Mesenchymal stem cell (in vitro differentiated cells and primary cell): ENCODE results near the gene ZBTB46.
A peak's percentile ranks its signal among the peaks of the same experiment; 100 is the strongest.

ENCODE experiments used
- DNase-seq: peaks from one replicate; pipeline ENCODE4 v3.0.0-alpha.2; 2013
- H2AFZ ChIP-seq: one replicate; pipeline ENCODE4 v1.6.1; 2013; ENCODE audit warnings: low read depth, mild to moderate bottlenecking, control low read depth, inconsistent platforms, low read length, moderate library complexity
- H2AK5ac ChIP-seq: 2 replicates; pipeline ENCODE4 v1.6.1; 2013; ENCODE audit warnings: low read length, moderate library complexity, mild to moderate bottlenecking, inconsistent platforms; ENCODE audit not compliant: severe bottlenecking
- H2BK120ac ChIP-seq: one replicate; pipeline ENCODE4 v1.6.1; 2013; ENCODE audit warnings: low read depth, mild to moderate bottlenecking, inconsistent platforms, low read length, moderate library complexity
- H2BK12ac ChIP-seq, 2 experiments: one replicate each; pipeline ENCODE4 v1.6.1; 2013; ENCODE audit warnings: inconsistent platforms in 2 of 2, low read length in 2 of 2, mild to moderate bottlenecking in 2 of 2, moderate library complexity in 2 of 2, control low read depth in 1 of 2
- H2BK15ac ChIP-seq: one replicate; pipeline ENCODE4 v1.6.1; 2013; ENCODE audit warnings: mild to moderate bottlenecking, low read depth, inconsistent platforms; ENCODE audit not compliant: poor library complexity, severe bottlenecking
- H2BK5ac ChIP-seq: 2 replicates; pipeline ENCODE4 v1.6.1; 2013; ENCODE audit warnings: low read depth, mild to moderate bottlenecking, low read length, control low read depth, inconsistent platforms; ENCODE audit not compliant: poor library complexity, severe bottlenecking
- H3K14ac ChIP-seq, 2 experiments: one replicate each; pipeline ENCODE4 v1.6.1; 2013; ENCODE audit warnings: inconsistent platforms in 2 of 2, low read length in 2 of 2, control low read depth in 1 of 2, mild to moderate bottlenecking in 1 of 2, moderate library complexity in 1 of 2
- H3K18ac ChIP-seq, 2 experiments: one replicate each; pipeline ENCODE4 v1.6.1; 2013; ENCODE audit warnings: inconsistent platforms in 2 of 2, low read length in 2 of 2, control low read depth in 1 of 2, low read depth in 1 of 2, mild to moderate bottlenecking in 1 of 2
- H3K23ac ChIP-seq, 2 experiments: one replicate each; pipeline ENCODE4 v1.6.1; 2013; ENCODE audit warnings: inconsistent platforms in 2 of 2, low read length in 2 of 2, mild to moderate bottlenecking in 2 of 2, moderate library complexity in 2 of 2, control low read depth in 1 of 2
- H3K27ac ChIP-seq: 2 replicates; pipeline ENCODE4 v1.5.1; 2013; ENCODE audit warnings: mild to moderate bottlenecking, moderate library complexity, low read length, control low read depth, inconsistent platforms; ENCODE audit not compliant: poor library complexity, severe bottlenecking
- H3K27me3 ChIP-seq, 2 experiments: 2 replicates each; pipeline versions ENCODE4 v1.6.1 to v1.7.0; 2013; ENCODE audit warnings: low read length in 2 of 2, mild to moderate bottlenecking in 2 of 2, moderate library complexity in 2 of 2, control low read depth in 1 of 2, inconsistent platforms in 1 of 2; ENCODE audit not compliant: control insufficient read depth in 1 of 2, insufficient read depth in 1 of 2
- H3K36me3 ChIP-seq, 2 experiments: 2 replicates each; pipeline versions ENCODE4 v1.6.1 to v1.7.0; 2013; ENCODE audit warnings: low read length in 2 of 2, control low read depth in 1 of 2, inconsistent platforms in 1 of 2, low read depth in 1 of 2, mild to moderate bottlenecking in 1 of 2; ENCODE audit not compliant: insufficient read depth in 2 of 2, control insufficient read depth in 1 of 2
- H3K4ac ChIP-seq, 2 experiments: one replicate each; pipeline ENCODE4 v1.6.1; 2013; ENCODE audit warnings: inconsistent platforms in 2 of 2, low read length in 2 of 2, mild to moderate bottlenecking in 2 of 2, moderate library complexity in 2 of 2, control low read depth in 1 of 2, low read depth in 1 of 2
- H3K4me1 ChIP-seq: 2 replicates; pipeline ENCODE4 v1.6.1; 2013; ENCODE audit warnings: low read depth, low read length, control low read depth; ENCODE audit not compliant: control insufficient read depth, insufficient read depth
- H3K4me2 ChIP-seq: 2 replicates; pipeline ENCODE4 v1.6.1; 2013; ENCODE audit warnings: low read length, mild to moderate bottlenecking, inconsistent platforms; ENCODE audit not compliant: poor library complexity, severe bottlenecking
- H3K4me3 ChIP-seq, 2 experiments: 2 replicates each; pipeline versions ENCODE4 v1.5.1 to v1.7.0; 2013; ENCODE audit warnings: low read length in 2 of 2, mild to moderate bottlenecking in 2 of 2, control low read depth in 1 of 2, low read depth in 1 of 2; ENCODE audit not compliant: insufficient read depth in 1 of 2
- H3K79me1 ChIP-seq: replicated peaks from 2 replicates; pipeline ENCODE4 v1.6.1; 2013; ENCODE audit warnings: mild to moderate bottlenecking, control low read depth, low read length, inconsistent platforms; ENCODE audit not compliant: poor library complexity, severe bottlenecking
- H3K9ac ChIP-seq: 2 replicates; pipeline ENCODE4 v1.7.0; 2013; ENCODE audit warnings: mild to moderate bottlenecking, low read length, moderate library complexity
- H3K9me3 ChIP-seq: 2 replicates; pipeline ENCODE4 v1.7.0; 2013; ENCODE audit warnings: mild to moderate bottlenecking, low read length; ENCODE audit not compliant: control insufficient read depth
- H4K8ac ChIP-seq: one replicate; pipeline ENCODE4 v1.6.1; 2013; ENCODE audit warnings: inconsistent platforms, mild to moderate bottlenecking, low read length, moderate library complexity
- H4K91ac ChIP-seq: one replicate; pipeline ENCODE4 v1.6.1; 2013; ENCODE audit warnings: mild to moderate bottlenecking, low read length, inconsistent platforms
- WGBS: methylation state at CpG from one replicate; pipeline ENCODE4 v1.1.7; 2013; ENCODE audit warnings: mixed read lengths; 5-methylcytosine and 5-hydroxymethylcytosine counted together

ZBTB46 gene

DNA sequence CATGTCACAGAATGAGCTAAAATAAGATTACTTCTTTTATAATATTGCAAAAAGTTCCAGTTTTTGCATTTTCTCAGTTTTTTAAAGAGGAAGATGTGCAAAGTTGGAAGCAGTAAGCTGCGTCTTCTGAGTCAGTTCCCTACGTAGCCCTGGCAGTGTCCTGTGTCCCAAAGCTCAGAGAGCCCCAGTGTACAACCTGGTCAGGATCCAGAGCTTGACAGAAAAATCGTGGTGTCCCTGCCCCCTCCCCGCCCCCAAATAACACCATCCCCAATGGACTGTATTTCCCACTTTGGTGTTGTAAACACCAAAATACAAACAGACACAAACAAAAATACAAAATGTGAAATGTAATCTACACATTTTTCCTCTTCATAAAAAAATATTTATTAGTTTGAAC lies 86.9 kb downstream of the ZBTB46 start:
- Histone ChIP-seq H3K4me3 (no peak overlapping the region), H3K23ac (no peak overlapping the region), H4K8ac (no peak overlapping the region), H3K4ac (no peak overlapping the region), H4K91ac (no peak overlapping the region), H3K9me3 (no peaks in the 10 kb centered on the region), H3K27ac (no peak overlapping the region), H3K4me2 (no peak overlapping the region), H3K18ac (no peak overlapping the region), H3K14ac (no peak overlapping the region), H3K79me1 (peaks cover 10% of the 10 kb centered on the region), H3K4me1 (peaks cover 19% of the 10 kb centered on the region), H2BK120ac (no peak overlapping the region), H2AK5ac (no peak overlapping the region), H2AFZ (no peak overlapping the region), H2BK12ac (no peak overlapping the region), H2BK5ac (no peak overlapping the region), H3K27me3 (no peaks in the 10 kb centered on the region), H3K36me3 (peaks cover 21 to 55% of the 10 kb centered on the region in 2 experiments), H2BK15ac (no peak overlapping the region), H3K9ac (no peak overlapping the region)
- no peak for DNase-seq
- 90% methylated on average over 4 of the region's 4 CpGs for WGBS

DNA sequence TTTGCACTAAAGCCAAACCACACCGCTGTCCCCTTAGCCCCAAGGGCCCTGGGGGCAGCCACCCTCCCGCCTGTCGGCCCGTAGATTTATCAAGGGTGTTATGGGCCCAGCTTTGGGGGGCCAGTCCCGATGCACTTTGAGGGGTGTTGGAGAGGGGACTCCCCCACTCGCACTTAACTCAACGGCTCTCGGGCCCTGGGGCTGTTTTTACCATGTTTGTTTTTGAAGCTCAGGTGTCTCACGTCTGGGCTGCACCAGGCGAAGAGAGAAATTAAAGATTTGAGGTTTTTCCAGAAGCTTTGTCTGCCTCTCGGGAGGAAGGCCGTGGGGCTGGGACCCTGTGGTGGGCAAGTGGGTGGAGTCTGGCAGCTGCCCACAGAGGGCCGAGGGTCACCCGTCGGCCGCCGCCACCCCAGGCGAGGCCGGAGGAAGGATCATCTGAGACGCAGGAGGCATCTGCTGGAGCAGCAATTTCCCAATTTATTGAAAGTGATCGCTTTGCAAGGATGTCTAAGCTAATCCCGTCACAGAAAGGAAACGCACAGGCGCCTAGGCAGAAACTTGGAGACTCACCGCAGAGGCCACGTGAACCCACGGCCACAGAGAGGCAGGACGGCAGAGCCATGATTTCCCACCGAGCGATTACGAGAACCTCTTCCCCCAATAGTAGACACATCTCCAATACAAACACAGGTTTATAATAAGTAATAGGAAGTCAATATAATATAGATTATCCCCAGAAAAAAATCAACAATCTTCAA lies 87.7 kb downstream of the ZBTB46 start:
- H3K4me2 ChIP-seq = no peak overlapping the region
- H2AK5ac ChIP-seq = no peak overlapping the region
- H3K27ac ChIP-seq = no peak overlapping the region
- no peak for DNase-seq
- H2BK15ac ChIP-seq = no peak overlapping the region
- H3K9ac ChIP-seq = no peak overlapping the region
- H2BK12ac ChIP-seq = no peak overlapping the region
- no peak overlapping the region for H2BK5ac ChIP-seq
- H2AFZ ChIP-seq = no peak overlapping the region
- peaks cover 12% of the 10 kb centered on the region for H3K79me1 ChIP-seq
- H2BK120ac ChIP-seq = no peak overlapping the region
- no peak overlapping the region for H3K4ac ChIP-seq
- H3K4me1 ChIP-seq = peaks cover 27% of the 10 kb centered on the region
- no peak overlapping the region for H3K23ac ChIP-seq
- H3K14ac ChIP-seq = no peak overlapping the region
- no peak overlapping the region for H4K8ac ChIP-seq
- no peaks in the 10 kb centered on the region for H3K27me3 ChIP-seq
- H4K91ac ChIP-seq = no peak overlapping the region
- WGBS = 96% methylated on average over 25 of the region's 31 CpGs
- no peaks in the 10 kb centered on the region for H3K9me3 ChIP-seq
- peaks cover 21 to 55% of the 10 kb centered on the region in 2 experiments for H3K36me3 ChIP-seq
- no peak overlapping the region for H3K18ac ChIP-seq
- no peak overlapping the region for H3K4me3 ChIP-seq

DNA sequence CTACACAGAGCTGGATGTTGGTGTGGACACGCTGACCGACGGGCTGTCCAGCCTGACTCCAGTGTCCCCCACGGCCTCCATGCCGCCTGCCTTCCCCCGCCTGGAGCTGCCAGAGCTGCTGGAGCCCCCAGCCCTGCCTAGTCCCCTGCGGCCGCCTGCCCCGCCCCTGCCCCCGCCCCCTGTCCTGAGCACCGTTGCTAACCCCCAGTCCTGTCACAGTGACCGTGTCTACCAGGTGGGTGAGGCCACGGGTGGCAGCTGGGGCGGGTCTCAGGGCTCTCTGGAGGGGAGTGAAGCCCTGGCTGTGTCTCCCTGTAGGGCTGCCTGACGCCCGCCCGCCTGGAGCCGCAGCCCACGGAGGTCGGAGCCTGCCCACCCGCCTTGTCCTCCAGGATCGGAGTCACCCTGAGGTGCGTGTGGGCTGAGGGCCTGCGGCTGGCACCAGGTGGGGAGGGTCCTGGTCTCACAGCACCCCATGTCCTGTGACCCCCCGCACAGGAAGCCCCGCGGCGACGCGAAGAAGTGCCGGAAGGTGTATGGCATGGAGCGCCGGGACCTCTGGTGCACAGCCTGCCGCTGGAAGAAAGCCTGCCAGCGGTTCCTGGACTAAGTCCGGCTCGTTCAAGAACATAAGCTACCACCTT lies 88.6 kb downstream of the ZBTB46 start:
- no peak for DNase-seq
- 89% methylated on average over 37 of the region's 37 CpGs for WGBS

DNA sequence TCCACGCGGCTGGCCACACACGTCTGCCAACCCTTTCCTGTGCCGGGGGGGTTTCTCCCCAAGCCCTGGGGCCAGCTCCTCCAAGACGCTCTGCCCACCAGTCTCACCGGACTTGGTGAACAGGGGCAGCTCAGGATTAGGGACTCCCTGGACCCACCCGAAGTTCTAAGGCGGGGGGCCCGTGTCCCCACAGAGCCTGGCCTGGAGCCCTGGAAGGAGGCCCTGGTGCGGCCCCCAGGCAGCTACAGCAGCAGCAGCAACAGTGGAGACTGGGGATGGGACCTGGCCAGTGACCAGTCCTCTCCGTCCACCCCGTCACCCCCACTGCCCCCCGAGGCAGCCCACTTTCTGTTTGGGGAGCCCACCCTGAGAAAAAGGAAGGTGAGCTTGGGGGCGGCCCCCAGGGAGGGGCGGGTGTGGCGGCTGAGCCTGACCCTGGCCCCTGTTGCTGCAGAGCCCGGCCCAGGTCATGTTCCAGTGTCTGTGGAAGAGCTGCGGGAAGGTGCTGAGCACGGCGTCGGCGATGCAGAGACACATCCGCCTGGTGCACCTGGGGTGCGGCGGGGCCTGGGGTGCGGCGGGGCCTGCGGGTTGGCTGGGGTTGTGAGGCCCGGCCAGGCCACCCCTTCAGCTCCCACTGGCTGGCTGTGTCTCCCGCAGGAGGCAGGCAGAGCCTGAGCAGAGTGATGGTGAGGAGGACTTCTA lies 89.2 kb downstream of the ZBTB46 start:
- no peak overlapping the region for H2BK120ac ChIP-seq
- H3K4me3 ChIP-seq = peak overlapping the region; percentile 78 to 86
- H4K91ac ChIP-seq = no peak overlapping the region
- peak overlapping the region in 1 of 2 experiments; percentile 67 for H3K14ac ChIP-seq
- peak overlapping the region in 1 of 2 experiments; percentile 84 for H2BK12ac ChIP-seq
- H2AK5ac ChIP-seq = peak overlapping the region; percentile 5
- H3K4ac ChIP-seq = peak overlapping the region in 1 of 2 experiments; percentile 32
- peak overlapping the region; percentile 75 for H3K4me2 ChIP-seq
- H3K9ac ChIP-seq = peak overlapping the region; percentile 88
- H3K27ac ChIP-seq = peak overlapping the region; percentile 83
- no peak for DNase-seq
- 90% methylated on average over 27 of the region's 30 CpGs for WGBS
- peak overlapping the region in 1 of 2 experiments; percentile 84 for H3K18ac ChIP-seq
- no peak overlapping the region for H2BK5ac ChIP-seq
- no peaks in the 10 kb centered on the region for H3K9me3 ChIP-seq
- H3K36me3 ChIP-seq = peaks cover 24 to 64% of the 10 kb centered on the region in 2 experiments
- peaks cover 40% of the 10 kb centered on the region for H3K4me1 ChIP-seq
- peak overlapping the region; percentile 29 for H4K8ac ChIP-seq
- no peak overlapping the region for H3K23ac ChIP-seq
- H3K27me3 ChIP-seq = no peaks in the 10 kb centered on the region
- H2AFZ ChIP-seq = no peak overlapping the region
- peaks cover 12% of the 10 kb centered on the region for H3K79me1 ChIP-seq
- no peak overlapping the region for H2BK15ac ChIP-seq

More for the DNA sequence above, 88.6 kb downstream of the ZBTB46 start:
- Histone ChIP-seq H3K27me3 (no peaks in the 10 kb centered on the region), H3K18ac (no peak overlapping the region), H3K36me3 (peaks cover 21 to 60% of the 10 kb centered on the region in 2 experiments), H2BK5ac (no peak overlapping the region), H3K9me3 (no peaks in the 10 kb centered on the region), H2BK120ac (no peak overlapping the region), H4K8ac (peak overlapping the region; percentile 29), H2BK12ac (no peak overlapping the region), H3K4me2 (no peak overlapping the region), H3K9ac (no peak overlapping the region), H3K23ac (no peak overlapping the region), H2AK5ac (no peak overlapping the region), H3K79me1 (peaks cover 12% of the 10 kb centered on the region), H4K91ac (no peak overlapping the region), H3K4me3 (no peak overlapping the region), H3K4ac (no peak overlapping the region), H2BK15ac (peak overlapping the region; percentile 29), H3K14ac (no peak overlapping the region), H3K27ac (no peak overlapping the region), H3K4me1 (peaks cover 36% of the 10 kb centered on the region), H2AFZ (no peak overlapping the region)
